ENCODE data around the gene ARMH4.

ARMH4 gene

GRCh38 chr14:58152014-58152857 is at the start of gene ARMH4:
ARMH4 (minus strand) TSS chr14:58152213; CDS start chr14:58139358, 12,855 bp downstream.
- DNase-seq, result peak; percentile 74

- no peak for DNase-seq
These were observed 48.8 kb upstream of the ARMH4 start for GRCh38 chr14:58200846-58201245.

GRCh38 chr14:58200480-58200841 is 48.4 kb upstream of the ARMH4 start:
- DNase-seq, result no peak

- DNase-seq, result peak; percentile 82
These were observed 47.9 kb upstream of the ARMH4 start, which contains the start of gene ACTR10 for GRCh38 chr14:58199726-58200479. ACTR10 (plus strand) TSS chr14:58200149; CDS start chr14:58200218, 69 bp downstream.

- DNase-seq, result no peak
These were observed 46.1 kb upstream of the ARMH4 start for GRCh38 chr14:58198086-58198485.

GRCh38 chr14:58196198-58196597 is 44.2 kb upstream of the ARMH4 start:
- DNase-seq, result no peak

GRCh38 chr14:58193542-58193941 is 41.5 kb upstream of the ARMH4 start:
- DNase-seq, result no peak

GRCh38 chr14:58191763-58192601 is 40.0 kb upstream of the ARMH4 start:
- no peak for DNase-seq

GRCh38 chr14:58189176-58189575 is 37.2 kb upstream of the ARMH4 start:
- peak; percentile 86 for DNase-seq

GRCh38 chr14:58177125-58177524 is 25.1 kb upstream of the ARMH4 start:
- no peak for DNase-seq

GRCh38 chr14:58171090-58171489 is 19.1 kb upstream of the ARMH4 start:
- peak; percentile 91 for DNase-seq

- no peak for DNase-seq
These were observed 15.9 kb upstream of the ARMH4 start for GRCh38 chr14:58167891-58168290.

- no peak for DNase-seq
These were observed 15.0 kb upstream of the ARMH4 start for GRCh38 chr14:58167057-58167456.

GRCh38 chr14:58166005-58166983 is 14.3 kb upstream of the ARMH4 start:
- DNase-seq, result peak; percentile 38

- DNase-seq, result no peak
These were observed 8.5 kb upstream of the ARMH4 start for GRCh38 chr14:58160561-58160960.

- DNase-seq, result no peak
These were observed 640 bp downstream of the ARMH4 start for GRCh38 chr14:58151133-58152013.

- DNase-seq, result no peak
These were observed 1.7 kb downstream of the ARMH4 start for GRCh38 chr14:58150243-58150805.

- no peak for DNase-seq
These were observed 2.8 kb downstream of the ARMH4 start for GRCh38 chr14:58149196-58149595.

- DNase-seq, result no peak
These were observed 5.6 kb downstream of the ARMH4 start for GRCh38 chr14:58146399-58146798.

- no peak for DNase-seq
These were observed 6.1 kb downstream of the ARMH4 start for GRCh38 chr14:58145936-58146335.

Measured in NCI-H524 treated with DMSO at 0.1 percent for 48 hours (cell line).